ENCODE data around the gene NSRP1.

The NSRP1 gene

GRCh38 chr17:30170415-30170987 is 53.9 kb downstream of the NSRP1 start:
- TF ChIP-seq EZH2 (IDR thresholded peaks at IDR 0.05; ENCODE audit: borderline replicate concordance, low read depth, low read length, severe bottlenecking) = no peak
- TF ChIP-seq CTCF (IDR thresholded peaks at IDR 0.05; ENCODE audit: borderline replicate concordance, extremely low read depth, low read length, poor library complexity, severe bottlenecking) = no peak
- H3K4me1 ChIP-seq (ENCODE audit: insufficient read depth, low read length) = no peaks in the 10 kb centered on the region
- H4K20me1 ChIP-seq (ENCODE audit: insufficient read depth, low read length) = no peaks in the 10 kb centered on the region
- peaks cover 13% of the 10 kb centered on the region; the same call in 1 of the 2 replicates for H3K79me2 ChIP-seq (ENCODE audit: insufficient read depth, low read length)
- H3K4me2 ChIP-seq (ENCODE audit: insufficient read depth, low read length) = no peak overlapping the region
- no peak overlapping the region for H3K4me3 ChIP-seq (ENCODE audit: low read depth in 1 of 2, low read length in 2 of 2)
- ATAC-seq (ENCODE audit: insufficient read depth, low read depth) (no peak), DNase-seq (no peak)
- H3K27me3 ChIP-seq (ENCODE audit: insufficient read depth, low read length, poor library complexity) = no peaks in the 10 kb centered on the region
- H3K36me3 ChIP-seq (ENCODE audit: insufficient read depth, low read length) = peaks cover 50% of the 10 kb centered on the region
- no peak overlapping the region for H3K27ac ChIP-seq (ENCODE audit: low read length)
- H3K9me3 ChIP-seq (ENCODE audit: insufficient read depth, low read length, severe bottlenecking) = no peaks in the 10 kb centered on the region
- H3K9ac ChIP-seq (ENCODE audit: low read depth, low read length) = no peak overlapping the region
- no peak overlapping the region for H2AFZ ChIP-seq (ENCODE audit: low read depth, low read length)

GRCh38 chr17:30172560-30172959 is 55.9 kb downstream of the NSRP1 start:
- H3K4me1 ChIP-seq (ENCODE audit: insufficient read depth, low read length) = no peaks in the 10 kb centered on the region
- no peaks in the 10 kb centered on the region for H3K9me3 ChIP-seq (ENCODE audit: insufficient read depth, low read length, severe bottlenecking)
- H3K4me2 ChIP-seq (ENCODE audit: insufficient read depth, low read length) = no peak overlapping the region
- H3K79me2 ChIP-seq (ENCODE audit: insufficient read depth, low read length) = peaks cover 14% of the 10 kb centered on the region; the same call in 1 of the 2 replicates
- ATAC-seq (ENCODE audit: insufficient read depth, low read depth) (no peak), DNase-seq (no peak)
- H3K27me3 ChIP-seq (ENCODE audit: insufficient read depth, low read length, poor library complexity) = no peaks in the 10 kb centered on the region
- H4K20me1 ChIP-seq (ENCODE audit: insufficient read depth, low read length) = no peaks in the 10 kb centered on the region
- H3K4me3 ChIP-seq (ENCODE audit: low read depth in 1 of 2, low read length in 2 of 2) = no peak overlapping the region
- peaks cover 54% of the 10 kb centered on the region for H3K36me3 ChIP-seq (ENCODE audit: insufficient read depth, low read length)
- no peak overlapping the region for H3K27ac ChIP-seq (ENCODE audit: low read length)
- no peak overlapping the region for H3K9ac ChIP-seq (ENCODE audit: low read depth, low read length)
- TF ChIP-seq CTCF (IDR thresholded peaks at IDR 0.05; ENCODE audit: borderline replicate concordance, extremely low read depth, low read length, poor library complexity, severe bottlenecking) = no peak
- TF ChIP-seq EZH2 (IDR thresholded peaks at IDR 0.05; ENCODE audit: borderline replicate concordance, low read depth, low read length, severe bottlenecking) = no peak
- no peak overlapping the region for H2AFZ ChIP-seq (ENCODE audit: low read depth, low read length)

- no peak overlapping the region for H3K9ac ChIP-seq (ENCODE audit: low read depth, low read length)
- no peaks in the 10 kb centered on the region for H3K4me1 ChIP-seq (ENCODE audit: insufficient read depth, low read length)
- no peak for DNase-seq
- no peak overlapping the region for H2AFZ ChIP-seq (ENCODE audit: low read depth, low read length)
- TF ChIP-seq CTCF (IDR thresholded peaks at IDR 0.05; ENCODE audit: borderline replicate concordance, extremely low read depth, low read length, poor library complexity, severe bottlenecking) (no peak), EZH2 (IDR thresholded peaks at IDR 0.05; ENCODE audit: borderline replicate concordance, low read depth, low read length, severe bottlenecking) (no peak)
- no peak overlapping the region for H3K4me3 ChIP-seq (ENCODE audit: low read depth in 1 of 2, low read length in 2 of 2)
- H3K9me3 ChIP-seq (ENCODE audit: insufficient read depth, low read length, severe bottlenecking) = no peaks in the 10 kb centered on the region
- H4K20me1 ChIP-seq (ENCODE audit: insufficient read depth, low read length) = no peaks in the 10 kb centered on the region
- H3K27me3 ChIP-seq (ENCODE audit: insufficient read depth, low read length, poor library complexity) = no peaks in the 10 kb centered on the region
- H3K36me3 ChIP-seq (ENCODE audit: insufficient read depth, low read length) = peaks cover 61% of the 10 kb centered on the region
- ATAC-seq (ENCODE audit: insufficient read depth, low read depth) = no peak
- no peak overlapping the region for H3K4me2 ChIP-seq (ENCODE audit: insufficient read depth, low read length)
- H3K79me2 ChIP-seq (ENCODE audit: insufficient read depth, low read length) = peaks cover 14% of the 10 kb centered on the region; the same call in 1 of the 2 replicates
- H3K27ac ChIP-seq (ENCODE audit: low read length) = no peak overlapping the region
Observed at GRCh38 chr17:30173649-30174048, 57.0 kb downstream of the NSRP1 start.

All from DND-41 (cell line).